GM12878 (cell line): Measurements from ENCODE around the gene PLA2G2E.

Experiments used
- EP300 ChIP-seq, 2 experiments: fragments of 150-350 bp in 1 of 2; IDR thresholded peaks; 2 replicates each; pipeline ENCODE4 v1.6.1; 2011 to 2012; ENCODE audit warnings: low read depth in 2 of 2, low read length in 2 of 2, borderline replicate concordance in 1 of 2, improper control_type of control experiment in 1 of 2, inconsistent platforms in 1 of 2; ENCODE audit not compliant: control insufficient read depth in 1 of 2
- EZH2 ChIP-seq: IDR thresholded peaks from 2 replicates; pipeline ENCODE4 v1.6.1; 2012; ENCODE audit warnings: low read depth, mild to moderate bottlenecking, control low read depth, inconsistent platforms, low read length, borderline replicate concordance; ENCODE audit not compliant: control insufficient read depth
- TARDBP ChIP-seq: IDR thresholded peaks from 2 replicates; pipeline ENCODE4 v1.6.1; 2016; ENCODE audit warnings: borderline replicate concordance
- TF ChIP-seq, protein P1 (sequence below), 3 experiments: IDR thresholded peaks in 2 of 3; conservative IDR thresholded peaks in 1 of 3; 2 replicates each; pipeline ENCODE4 v1.5.1; 2011; ENCODE audit warnings: low read depth in 3 of 3, low read length in 3 of 3, mild to moderate bottlenecking in 3 of 3, control low read depth in 2 of 3, moderate library complexity in 2 of 3, inconsistent platforms in 1 of 3, mixed read lengths in 1 of 3; ENCODE audit not compliant: control insufficient read depth in 2 of 3, insufficient read depth in 1 of 3; ENCODE audit errors: extremely low read depth in 1 of 3

- TF ChIP-seq, protein P1, sequence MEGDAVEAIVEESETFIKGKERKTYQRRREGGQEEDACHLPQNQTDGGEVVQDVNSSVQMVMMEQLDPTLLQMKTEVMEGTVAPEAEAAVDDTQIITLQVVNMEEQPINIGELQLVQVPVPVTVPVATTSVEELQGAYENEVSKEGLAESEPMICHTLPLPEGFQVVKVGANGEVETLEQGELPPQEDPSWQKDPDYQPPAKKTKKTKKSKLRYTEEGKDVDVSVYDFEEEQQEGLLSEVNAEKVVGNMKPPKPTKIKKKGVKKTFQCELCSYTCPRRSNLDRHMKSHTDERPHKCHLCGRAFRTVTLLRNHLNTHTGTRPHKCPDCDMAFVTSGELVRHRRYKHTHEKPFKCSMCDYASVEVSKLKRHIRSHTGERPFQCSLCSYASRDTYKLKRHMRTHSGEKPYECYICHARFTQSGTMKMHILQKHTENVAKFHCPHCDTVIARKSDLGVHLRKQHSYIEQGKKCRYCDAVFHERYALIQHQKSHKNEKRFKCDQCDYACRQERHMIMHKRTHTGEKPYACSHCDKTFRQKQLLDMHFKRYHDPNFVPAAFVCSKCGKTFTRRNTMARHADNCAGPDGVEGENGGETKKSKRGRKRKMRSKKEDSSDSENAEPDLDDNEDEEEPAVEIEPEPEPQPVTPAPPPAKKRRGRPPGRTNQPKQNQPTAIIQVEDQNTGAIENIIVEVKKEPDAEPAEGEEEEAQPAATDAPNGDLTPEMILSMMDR (IDR thresholded peaks at IDR 0.05 in 2 of 3, conservative IDR thresholded peaks at IDR 0.05 in 1 of 3; ENCODE audit: control insufficient read depth in 2 of 3, extremely low read depth in 1 of 3, insufficient read depth in 1 of 3, low read depth in 3 of 3, low read length in 3 of 3): no peak
- TF ChIP-seq EP300 (IDR thresholded peaks at IDR 0.05; ENCODE audit: borderline replicate concordance in 1 of 2, control insufficient read depth in 1 of 2, low read depth in 2 of 2, low read length in 2 of 2) (no peak), EZH2 (no peak), TARDBP (no peak)
These were observed 37.6 kb downstream of the PLA2G2E start for GRCh38 chr1:19885821-19886220.
